Endothelial cell of umbilical vein (primary cell): ENCODE data around the gene IGF2BP2. TPM values are rescaled to one million over a fixed set of nuclear protein-coding genes. Genes with fewer than 3 reads are reported as not detected.

Source experiments
- BruUV-seq: library from RNA; stranded (reverse); fragments of 400-500 nt; replicated peaks from 2 replicates; lab custom pipeline; 2021; lab: Mats Ljungman, UMichigan
- CTCF ChIA-PET: fragments of 300-600, 350-600 bp; sonication (Branson Sonifier 250); formaldehyde crosslinking; loops from one replicate; lab custom pipeline; 2021; ENCODE audit warnings: antibody characterized with exemption, inconsistent platforms; lab: Charles Lee
- POLR2A ChIA-PET: fragments of 300-600, 350-600 bp; sonication (Branson Sonifier 250); formaldehyde crosslinking; loops from one replicate; lab custom pipeline; 2021; ENCODE audit warnings: antibody characterized with exemption, inconsistent platforms; lab: Charles Lee
- DNase-seq: peaks from one replicate; pipeline ENCODE4 v3.0.0-alpha.2; 2011; ENCODE audit warnings: low read depth, low spot score
- FAIRE-seq: peaks from 2 replicates; lab custom pipeline; 2011; peaks lifted over from hg19 to GRCh38; lab: Jason Lieb, UNC
- H2AFZ ChIP-seq: 2 replicates; pipeline ENCODE4 v1.6.0; 2012; ENCODE audit warnings: low read depth, low read length, control low read depth, inconsistent platforms
- H3K27ac ChIP-seq: 2 replicates; pipeline ENCODE4 v1.5.1; 2011; ENCODE audit warnings: low read depth, mild to moderate bottlenecking, control low read depth, low read length, moderate library complexity; ENCODE audit not compliant: insufficient read depth
- H3K27me3 ChIP-seq, 2 experiments: 2 replicates each; pipeline versions ENCODE4 v1.6.0 to v1.6.1; 2011; ENCODE audit warnings: low read length in 2 of 2, mixed read lengths in 1 of 2; ENCODE audit not compliant: control insufficient read depth in 2 of 2, insufficient read depth in 2 of 2
- H3K36me3 ChIP-seq, 2 experiments: 2 replicates in 1 of 2; 3 replicates in 1 of 2; pipeline ENCODE4 v1.5.1; 2011; ENCODE audit warnings: low read length in 2 of 2, mild to moderate bottlenecking in 1 of 2, moderate library complexity in 1 of 2; ENCODE audit not compliant: control insufficient read depth in 2 of 2, insufficient read depth in 2 of 2; ENCODE audit errors: extremely low read depth in 1 of 2
- H3K4me1 ChIP-seq: 3 replicates; pipeline ENCODE4 v1.5.1; 2011; ENCODE audit warnings: mild to moderate bottlenecking, low read length; ENCODE audit not compliant: control insufficient read depth, insufficient read depth; ENCODE audit errors: extremely low read depth
- H3K4me2 ChIP-seq: 2 replicates; pipeline ENCODE4 v1.6.1; 2011; ENCODE audit warnings: low read length, control low read depth, mixed read lengths; ENCODE audit not compliant: insufficient read depth
- H3K4me3 ChIP-seq, 3 experiments: fragments of 200-600 bp in 1 of 3; sonication (generic), shearing (Covaris generic) in 1 of 3; replicated peaks in 1 of 3; 2 replicates each; pipeline ENCODE4 v1.5.1; 2011 to 2016; ENCODE audit warnings: control low read depth in 3 of 3, low read length in 3 of 3, mild to moderate bottlenecking in 2 of 3, inconsistent platforms in 1 of 3, low read depth in 1 of 3, moderate library complexity in 1 of 3; ENCODE audit not compliant: insufficient read depth in 1 of 3
- H3K79me2 ChIP-seq: 2 replicates; pipeline ENCODE4 v1.6.0; 2012; ENCODE audit warnings: low read length, inconsistent platforms; ENCODE audit not compliant: control insufficient read depth, insufficient read depth
- H3K9ac ChIP-seq: replicated peaks from 2 replicates; pipeline ENCODE3; 2011; ENCODE audit warnings: low read length, control low read depth; ENCODE audit not compliant: insufficient read depth; ENCODE audit errors: extremely low read depth
- H3K9me1 ChIP-seq: replicated peaks from 3 replicates; pipeline ENCODE4 v1.6.0; 2011; ENCODE audit warnings: mild to moderate bottlenecking, low read length; ENCODE audit not compliant: control insufficient read depth, insufficient read depth; ENCODE audit errors: extremely low read depth
- H3K9me3 ChIP-seq: replicated peaks from 2 replicates; pipeline ENCODE4 v1.5.1; 2012; ENCODE audit warnings: low read length, inconsistent platforms; ENCODE audit not compliant: control insufficient read depth, insufficient read depth
- H4K20me1 ChIP-seq: replicated peaks from 2 replicates; pipeline ENCODE3; 2011; ENCODE audit warnings: mild to moderate bottlenecking, low read length; ENCODE audit not compliant: control insufficient read depth, insufficient read depth; ENCODE audit errors: extremely low read depth
- CTCF ChIP-seq, 2 donors: IDR thresholded peaks; 1 replicate in 1 of 2; 2 replicates in 1 of 2; pipeline ENCODE4 v1.5.1; 2011; ENCODE audit warnings: low read length in 2 of 2, mild to moderate bottlenecking in 2 of 2, moderate library complexity in 2 of 2, control low read depth in 1 of 2, inconsistent platforms in 1 of 2, low read depth in 1 of 2; ENCODE audit not compliant: insufficient read depth in 1 of 2; ENCODE audit errors: extremely low read depth in 1 of 2
- EZH2 ChIP-seq: IDR thresholded peaks from 2 replicates; pipeline ENCODE4 v1.6.1; 2012; ENCODE audit warnings: borderline replicate concordance, low read depth, mild to moderate bottlenecking, moderate library complexity, low read length, inconsistent platforms; ENCODE audit not compliant: severe bottlenecking
- FOS ChIP-seq: IDR thresholded peaks from 2 replicates; pipeline ENCODE4 v1.6.1; 2011; ENCODE audit warnings: mild to moderate bottlenecking, low read length, moderate library complexity, borderline replicate concordance; ENCODE audit not compliant: insufficient read depth
- GATA2 ChIP-seq: IDR thresholded peaks from 2 replicates; pipeline ENCODE4 v1.7.0; 2011; ENCODE audit warnings: low read depth, mild to moderate bottlenecking, moderate library complexity, mixed read lengths, low read length; ENCODE audit not compliant: insufficient read length, insufficient read depth
- JUN ChIP-seq: IDR thresholded peaks from 2 replicates; pipeline ENCODE4 v1.6.1; 2011; ENCODE audit warnings: borderline replicate concordance, low read depth; ENCODE audit not compliant: insufficient read length, insufficient read depth
- MAX ChIP-seq: IDR thresholded peaks from 2 replicates; pipeline ENCODE4 v1.6.1; 2011; ENCODE audit not compliant: insufficient read depth, insufficient read length
- MYC ChIP-seq: IDR thresholded peaks from one replicate; pipeline ENCODE4 v1.6.1; 2011; ENCODE audit warnings: mild to moderate bottlenecking, low read depth, low read length
- POLR2A ChIP-seq: IDR thresholded peaks from 2 replicates; pipeline ENCODE4 v1.6.1; 2012; ENCODE audit warnings: low read depth, mild to moderate bottlenecking, control low read depth, low read length
- POLR2AphosphoS5 ChIP-seq: IDR thresholded peaks from 2 replicates; pipeline ENCODE4 v1.6.1; 2012; ENCODE audit warnings: low read depth, mild to moderate bottlenecking, control low read depth, low read length, moderate library complexity; ENCODE audit not compliant: insufficient read depth
- dilution Hi-C: fragments of 300-500 bp; cut with MboI; formaldehyde crosslinking; loops from one replicate; pipeline ENCODE4 v1.15.0; 2019; ENCODE audit warnings: low sequenced_read_pairs; ENCODE audit not compliant: extremely low pct_ligation_motif_present
- intact Hi-C: fragments of 100-400 bp; cut with micrococcal nuclease; formaldehyde crosslinking; loops from one replicate; pipeline ENCODE4 v1.10.0; 2022
- polyA plus RNA-seq, 4 experiments: library from polyadenylated mRNA; depleted of rRNA in 3 of 4; stranded (reverse) in 3 of 4; unstranded in 1 of 4; fragments of >200 nt; gene quantifications; 2 replicates each; pipeline versions ENCODE4 v1.2.1 to v1.2.3, GENCODE V29; 2011 to 2012; ENCODE audit warnings: missing spikeins in 1 of 4
- total RNA-seq: library from RNA; stranded (reverse); gene quantifications from 2 replicates; pipeline ENCODE4 v1.2.3, GENCODE V29; 2021

IGF2BP2 gene
- total and polyA plus RNA-seq, 2 donors (not counting 3 experiments of a cell fraction or from before 2014, with no cell fraction given) = 10.7 to 130 TPM

- POLR2A ChIA-PET = no interaction called here
- H3K27me3 ChIP-seq = peaks cover 9 to 12% of the 10 kb centered on the region in 2 experiments
- no TSS peak for BruUV-seq
- H3K4me3 ChIP-seq = no peak overlapping the region
- CTCF ChIA-PET = interaction anchor here (0.8 to 1.4 kb wide), 3 partner anchors 13 to 207 kb away, joined by 3 to 5 read pairs (median 3); no protein-coding TSS in a partner anchor
- DNase-seq = no peak
- H4K20me1 ChIP-seq = no peaks in the 10 kb centered on the region
- dilution Hi-C loops = no loop called here
- TF ChIP-seq FOS (no peak), MYC (no peak), POLR2A (no peak), JUN (no peak)
- H3K79me2 ChIP-seq = no peaks in the 10 kb centered on the region
- no peaks in the 10 kb centered on the region for H3K4me1 ChIP-seq
- H3K4me2 ChIP-seq = no peak overlapping the region
- intact Hi-C loops = no loop called here
- FAIRE-seq = no peak
- H3K9ac ChIP-seq = no peak overlapping the region
- H2AFZ ChIP-seq = no peak overlapping the region
- H3K36me3 ChIP-seq = no peaks in the 10 kb centered on the region
- H3K27ac ChIP-seq = no peak overlapping the region
- H3K9me3 ChIP-seq = no peaks in the 10 kb centered on the region
- H3K9me1 ChIP-seq = no peaks in the 10 kb centered on the region
Observed at GRCh38 chr3:185866995-185867394, 42.2 kb upstream of the IGF2BP2 start.

- FAIRE-seq (no peak), DNase-seq (no peak)
- Histone ChIP-seq H3K9ac (no peak overlapping the region), H3K27ac (no peak overlapping the region), H3K4me1 (no peaks in the 10 kb centered on the region), H3K79me2 (no peaks in the 10 kb centered on the region), H3K9me3 (no peaks in the 10 kb centered on the region), H4K20me1 (no peaks in the 10 kb centered on the region), H3K4me2 (no peak overlapping the region), H2AFZ (no peak overlapping the region), H3K9me1 (no peaks in the 10 kb centered on the region), H3K27me3 (peaks cover 9 to 12% of the 10 kb centered on the region in 2 experiments), H3K4me3 (no peak overlapping the region), H3K36me3 (no peaks in the 10 kb centered on the region)
- no TSS peak for BruUV-seq
- TF ChIP-seq POLR2AphosphoS5 = no peak
- TF ChIP-seq CTCF (IDR thresholded peaks at IDR 0.05; ENCODE audit: extremely low read depth in 1 of 2, insufficient read depth in 1 of 2, low read depth in 1 of 2, low read length in 2 of 2) = no peak
- no peak for TF ChIP-seq GATA2
- TF ChIP-seq MAX = no peak
- no peak for TF ChIP-seq MYC
- TF ChIP-seq EZH2 = no peak
- no peak for TF ChIP-seq JUN
- no peak for TF ChIP-seq FOS
- no peak for TF ChIP-seq POLR2A
- dilution Hi-C loops = no loop called here
- POLR2A ChIA-PET = no interaction called here
- intact Hi-C loops = no loop called here
- CTCF ChIA-PET = interaction anchor here (0.8 to 1.4 kb wide), 3 partner anchors 13 to 206 kb away, joined by 3 to 5 read pairs (median 3); no protein-coding TSS in a partner anchor
Observed at GRCh38 chr3:185866555-185866954, 41.7 kb upstream of the IGF2BP2 start.
